SK-N-MC (cell line): Measurements from ENCODE around the gene HSPA4.

Experiments used
- EZH2 ChIP-seq: fragments of 200-600 bp; sonication (generic); IDR thresholded peaks from one replicate; pipeline ENCODE4 v1.6.1; 2017; ENCODE audit warnings: antibody characterized with exemption
- FOXP2 ChIP-seq: optimal IDR thresholded peaks from 2 replicates; pipeline ENCODE3; 2011; ENCODE audit warnings: mild to moderate bottlenecking, moderate library complexity; ENCODE audit not compliant: insufficient read depth; ENCODE audit errors: extremely low read length, control extremely low read depth
- POLR2AphosphoS5 ChIP-seq: IDR thresholded peaks from 2 replicates; pipeline ENCODE4 v1.6.1; 2012; ENCODE audit warnings: mild to moderate bottlenecking, low read depth, low read length, borderline replicate concordance

GRCh38 chr5:133029416-133029815 is 22.4 kb upstream of the HSPA4 start:
- TF ChIP-seq POLR2AphosphoS5, result no peak
- TF ChIP-seq EZH2, result no peak
- no peak for TF ChIP-seq FOXP2
